ENCODE results near the gene NCOR2. TPM values are rescaled to one million over a fixed set of nuclear protein-coding genes. Genes with fewer than 3 reads are reported as not detected.

NCOR2 gene
- total RNA-seq, 1 experiment from 2014 or later, result 325 TPM

DNA sequence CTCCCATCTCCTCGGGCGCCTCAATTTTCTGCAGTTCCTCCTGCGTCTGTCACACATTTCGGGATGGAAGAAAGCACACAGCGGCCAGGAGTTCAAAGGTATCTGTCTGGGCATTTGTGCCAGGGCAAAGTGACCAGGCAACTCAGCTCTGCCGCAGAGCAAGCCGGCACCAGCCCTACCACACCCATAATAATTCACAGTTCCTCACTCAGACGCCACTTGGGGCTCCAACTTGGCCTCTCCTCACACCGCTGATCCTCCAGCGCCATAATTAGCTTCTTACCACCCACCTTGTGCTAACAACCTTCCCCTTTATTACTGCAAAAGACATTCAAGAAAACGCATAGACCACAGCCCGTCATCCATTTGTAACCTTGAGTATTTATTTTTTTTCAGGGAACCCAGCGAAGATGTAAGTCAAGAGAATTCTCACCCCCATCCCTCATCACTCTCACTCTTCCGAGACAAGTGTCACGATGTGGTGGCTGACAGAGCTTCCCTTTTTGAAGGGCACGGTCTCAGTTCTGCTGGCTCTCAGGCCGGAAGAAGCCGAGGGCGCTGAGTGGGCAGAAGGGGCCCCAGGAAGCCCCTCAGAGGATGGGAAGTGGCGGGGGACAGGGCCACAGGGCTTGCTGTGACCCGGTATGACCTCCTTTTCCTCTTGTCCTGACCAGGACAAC lies 25.2 kb upstream of the NCOR2 start:
- no peak overlapping the region for H3K27ac Mint-ChIP-seq (ENCODE audit: unreplicated experiment)
- TF ChIP-seq, protein P1, sequence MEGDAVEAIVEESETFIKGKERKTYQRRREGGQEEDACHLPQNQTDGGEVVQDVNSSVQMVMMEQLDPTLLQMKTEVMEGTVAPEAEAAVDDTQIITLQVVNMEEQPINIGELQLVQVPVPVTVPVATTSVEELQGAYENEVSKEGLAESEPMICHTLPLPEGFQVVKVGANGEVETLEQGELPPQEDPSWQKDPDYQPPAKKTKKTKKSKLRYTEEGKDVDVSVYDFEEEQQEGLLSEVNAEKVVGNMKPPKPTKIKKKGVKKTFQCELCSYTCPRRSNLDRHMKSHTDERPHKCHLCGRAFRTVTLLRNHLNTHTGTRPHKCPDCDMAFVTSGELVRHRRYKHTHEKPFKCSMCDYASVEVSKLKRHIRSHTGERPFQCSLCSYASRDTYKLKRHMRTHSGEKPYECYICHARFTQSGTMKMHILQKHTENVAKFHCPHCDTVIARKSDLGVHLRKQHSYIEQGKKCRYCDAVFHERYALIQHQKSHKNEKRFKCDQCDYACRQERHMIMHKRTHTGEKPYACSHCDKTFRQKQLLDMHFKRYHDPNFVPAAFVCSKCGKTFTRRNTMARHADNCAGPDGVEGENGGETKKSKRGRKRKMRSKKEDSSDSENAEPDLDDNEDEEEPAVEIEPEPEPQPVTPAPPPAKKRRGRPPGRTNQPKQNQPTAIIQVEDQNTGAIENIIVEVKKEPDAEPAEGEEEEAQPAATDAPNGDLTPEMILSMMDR (IDR thresholded peaks at IDR 0.05; ENCODE audit: unreplicated experiment), result no peak
- peaks cover 13% of the 10 kb centered on the region for H3K4me1 Mint-ChIP-seq (ENCODE audit: low read depth, unreplicated experiment)
- no peak for DNase-seq
- intact Hi-C loops (cut with micrococcal nuclease; ENCODE audit: unreplicated experiment), result no loop called here
- H3K9me3 Mint-ChIP-seq (ENCODE audit: low read depth, unreplicated experiment), result peaks cover 6% of the 10 kb centered on the region
- CTCF ChIA-PET, result no interaction called here
- no peaks in the 10 kb centered on the region for H3K36me3 Mint-ChIP-seq (ENCODE audit: insufficient read depth, unreplicated experiment)
- H3K4me3 Mint-ChIP-seq (ENCODE audit: low read depth, unreplicated experiment), result no peak overlapping the region
- peaks cover 6% of the 10 kb centered on the region for H3K27me3 Mint-ChIP-seq (ENCODE audit: unreplicated experiment)
- BruUV-seq (replicated peaks), result no TSS peak

DNA sequence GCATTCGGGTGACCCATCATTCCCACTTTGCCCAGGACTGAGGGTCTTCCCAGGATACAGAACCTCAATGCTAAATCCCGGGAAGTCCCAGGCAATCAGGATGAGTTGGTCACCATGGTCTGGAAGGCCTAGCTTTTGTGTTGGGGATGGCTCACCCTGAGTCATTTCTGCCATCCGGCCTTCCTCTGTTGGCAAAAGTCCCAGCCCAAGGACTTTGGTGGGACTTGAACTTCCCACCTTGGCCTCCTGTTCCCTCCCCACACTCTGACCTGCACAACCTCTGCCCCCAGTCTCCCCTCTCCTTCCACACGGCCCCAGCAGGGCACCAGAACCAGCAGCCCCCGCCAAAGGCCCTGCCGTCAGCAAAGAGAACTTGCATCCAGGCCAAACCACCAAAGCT lies 24.6 kb upstream of the NCOR2 start:
- peaks cover 12% of the 10 kb centered on the region for H3K27me3 Mint-ChIP-seq (ENCODE audit: unreplicated experiment)

DNA sequence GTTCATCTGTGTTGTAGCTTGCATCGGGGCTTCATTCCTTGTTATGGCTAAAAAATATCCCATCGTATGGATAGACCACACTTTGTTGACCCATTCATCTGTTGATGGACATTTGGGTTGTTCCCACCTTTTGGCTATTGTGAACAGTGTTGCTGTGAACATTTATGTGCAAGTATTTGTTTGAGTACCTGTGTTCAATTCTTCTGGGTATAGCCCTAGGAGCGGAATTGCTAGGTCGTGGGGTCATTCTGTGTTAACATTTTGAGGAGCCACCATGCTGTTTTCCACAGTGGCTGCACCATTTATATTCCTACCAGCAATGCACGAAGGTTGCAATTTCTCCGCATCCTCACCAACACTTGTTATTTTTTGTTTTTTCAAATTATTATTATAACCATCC lies 23.0 kb upstream of the NCOR2 start:
- Mint-ChIP-seq H3K27me3 (ENCODE audit: unreplicated experiment) (peaks cover 12% of the 10 kb centered on the region), H3K9me3 (ENCODE audit: low read depth, unreplicated experiment) (peaks cover 6% of the 10 kb centered on the region), H3K4me1 (ENCODE audit: low read depth, unreplicated experiment) (peaks cover 25% of the 10 kb centered on the region), H3K4me3 (ENCODE audit: low read depth, unreplicated experiment) (no peak overlapping the region), H3K27ac (ENCODE audit: unreplicated experiment) (no peak overlapping the region), H3K36me3 (ENCODE audit: insufficient read depth, unreplicated experiment) (no peaks in the 10 kb centered on the region)
- CTCF ChIA-PET, result no interaction called here
- no TSS peak for BruUV-seq (replicated peaks)
- TF ChIP-seq, protein P1 (IDR thresholded peaks at IDR 0.05; ENCODE audit: unreplicated experiment), result no peak
- no peak for DNase-seq
- intact Hi-C loops (cut with micrococcal nuclease; ENCODE audit: unreplicated experiment), result no loop called here

More for the DNA sequence above, 24.6 kb upstream of the NCOR2 start:
- Mint-ChIP-seq H3K36me3 (ENCODE audit: insufficient read depth, unreplicated experiment) (no peaks in the 10 kb centered on the region), H3K27ac (ENCODE audit: unreplicated experiment) (no peak overlapping the region), H3K9me3 (ENCODE audit: low read depth, unreplicated experiment) (peaks cover 6% of the 10 kb centered on the region), H3K4me3 (ENCODE audit: low read depth, unreplicated experiment) (no peak overlapping the region), H3K4me1 (ENCODE audit: low read depth, unreplicated experiment) (peaks cover 17% of the 10 kb centered on the region)
- BruUV-seq (replicated peaks), result no TSS peak
- TF ChIP-seq, protein P1 (IDR thresholded peaks at IDR 0.05; ENCODE audit: unreplicated experiment), result no peak
- CTCF ChIA-PET, result interaction anchor here (0.5 kb wide), 1 partner anchor 157 kb away, joined by 4 read pairs; no protein-coding TSS in a partner anchor
- intact Hi-C loops (cut with micrococcal nuclease; ENCODE audit: unreplicated experiment), result no loop called here
- DNase-seq, result no peak

DNA sequence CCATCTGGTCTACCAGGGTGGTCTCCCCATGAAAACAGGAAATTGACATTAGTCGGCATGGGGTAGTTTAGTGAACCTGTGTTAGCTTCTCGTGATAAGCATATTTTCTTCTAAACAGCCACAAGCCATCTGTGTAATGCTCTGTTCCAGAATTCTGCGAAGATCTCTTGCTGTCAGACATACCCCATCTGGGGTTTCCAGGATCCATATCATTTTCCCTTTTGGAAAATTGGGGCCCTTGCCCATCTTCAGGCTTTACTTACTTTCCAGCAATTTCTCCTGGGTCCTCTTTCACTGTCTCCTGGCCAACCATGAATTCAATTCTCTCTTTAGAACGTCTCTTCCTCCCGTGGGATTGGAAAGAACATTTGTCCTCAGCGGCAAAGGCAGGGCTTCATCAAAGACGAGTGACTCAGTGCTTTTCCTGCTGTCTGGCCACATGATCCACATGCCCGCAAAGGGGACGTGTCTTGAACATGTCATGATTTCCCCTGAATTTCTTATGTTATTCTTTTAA lies 21.4 kb upstream of the NCOR2 start:
- H3K27ac Mint-ChIP-seq (ENCODE audit: unreplicated experiment), result no peak overlapping the region
- TF ChIP-seq, protein P1 (IDR thresholded peaks at IDR 0.05; ENCODE audit: unreplicated experiment), result no peak
- H3K4me1 Mint-ChIP-seq (ENCODE audit: low read depth, unreplicated experiment), result peaks cover 25% of the 10 kb centered on the region
- peaks cover 6% of the 10 kb centered on the region for H3K9me3 Mint-ChIP-seq (ENCODE audit: low read depth, unreplicated experiment)
- intact Hi-C loops (cut with micrococcal nuclease; ENCODE audit: unreplicated experiment), result no loop called here
- CTCF ChIA-PET, result no interaction called here
- H3K4me3 Mint-ChIP-seq (ENCODE audit: low read depth, unreplicated experiment), result no peak overlapping the region
- no TSS peak for BruUV-seq (replicated peaks)
- DNase-seq, result no peak
- H3K36me3 Mint-ChIP-seq (ENCODE audit: insufficient read depth, unreplicated experiment), result no peaks in the 10 kb centered on the region
- peaks cover 12% of the 10 kb centered on the region for H3K27me3 Mint-ChIP-seq (ENCODE audit: unreplicated experiment)

Data from Calu3 (cell line).